HG03097 (cell line): Measurements from ENCODE around the gene HERPUD1.

Experiments used
- ATAC-seq: cut with Tn5 transposase; IDR thresholded peaks from one replicate; pipeline ENCODE4 v1.9.1; 2021; ENCODE audit not compliant: unreplicated experiment, low FRiP score

The HERPUD1 gene

DNA sequence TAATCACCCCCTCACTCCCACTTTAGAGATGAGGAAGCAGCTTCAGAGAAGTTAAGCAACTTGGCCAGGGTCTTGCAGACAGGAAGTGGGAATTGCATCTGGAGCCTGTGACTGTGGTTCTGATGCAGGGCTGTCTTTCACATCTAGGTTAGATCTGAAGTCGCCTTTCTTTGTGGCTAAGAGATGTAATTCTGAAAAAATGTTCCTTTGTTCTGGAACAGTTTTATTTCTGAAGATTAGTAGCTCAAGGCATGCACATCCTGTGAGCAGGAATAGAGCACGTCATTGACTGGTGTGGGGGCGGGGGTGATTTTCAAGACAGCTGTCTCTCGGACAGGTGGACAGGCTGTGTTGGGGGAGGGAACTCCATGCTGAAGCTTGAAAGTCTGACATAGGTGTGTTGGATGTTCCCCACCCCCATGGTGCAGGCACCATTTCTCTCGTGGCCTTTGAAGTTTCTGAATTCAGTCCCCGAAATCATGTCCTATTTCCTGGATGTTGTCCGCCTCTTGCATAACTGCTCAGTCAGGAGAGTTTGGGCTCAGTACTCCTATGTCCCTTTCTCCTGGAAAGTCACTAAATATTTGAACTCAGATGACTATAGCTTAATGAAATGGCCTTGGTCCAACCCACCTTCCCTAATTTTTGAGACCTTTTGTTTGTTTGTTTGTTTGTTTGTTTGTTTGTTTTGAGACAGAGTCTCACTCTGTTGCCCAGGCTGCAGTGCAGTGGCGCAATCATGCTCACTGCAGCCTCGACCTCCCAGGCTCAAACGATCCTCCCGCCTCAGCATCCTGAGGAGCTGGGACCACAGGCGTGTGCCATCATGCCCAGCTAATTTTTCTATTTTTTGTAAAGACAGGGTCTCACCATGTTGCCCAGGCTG, 21.0 kb upstream of the HERPUD1 start:
- no peak for ATAC-seq

DNA sequence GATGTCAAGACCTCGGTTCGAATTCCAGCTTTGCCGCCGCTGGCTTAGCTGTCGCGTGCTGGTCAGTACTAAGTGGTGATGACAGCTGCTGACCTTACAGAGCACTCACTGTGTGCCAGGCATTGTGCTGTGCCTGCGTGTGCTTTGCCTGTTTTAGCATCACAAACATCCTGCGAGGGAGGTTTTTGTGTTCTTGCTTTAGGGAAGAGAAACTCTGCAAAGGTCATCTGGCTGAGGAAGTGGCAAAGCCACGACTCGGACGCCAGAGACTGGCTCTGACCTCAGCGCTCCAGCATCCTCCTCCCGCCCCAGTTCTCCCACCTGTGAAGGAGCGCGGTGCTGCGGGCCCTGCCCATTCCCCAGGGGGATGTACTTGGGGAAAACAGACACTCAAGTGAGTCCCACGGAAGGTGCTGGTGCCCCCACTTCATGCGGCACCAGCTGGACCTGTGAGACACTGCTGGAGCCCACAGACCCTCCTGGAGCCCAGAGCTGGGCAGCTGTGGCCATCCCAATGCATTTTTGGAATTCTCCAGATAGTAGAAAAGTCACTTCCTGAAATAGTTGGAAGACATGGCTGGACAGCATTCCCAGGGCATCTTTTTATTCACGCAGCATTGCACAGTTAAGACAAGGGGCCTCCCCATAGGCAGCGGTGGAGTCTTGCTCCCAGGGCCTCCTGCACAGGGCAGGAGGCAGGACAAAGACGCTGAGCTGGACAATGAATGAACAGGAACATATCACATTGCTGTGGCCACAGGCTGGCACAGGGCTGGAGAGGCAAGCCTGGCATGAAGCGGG, 20.0 kb upstream of the HERPUD1 start:
- peak; percentile 48 for ATAC-seq

DNA sequence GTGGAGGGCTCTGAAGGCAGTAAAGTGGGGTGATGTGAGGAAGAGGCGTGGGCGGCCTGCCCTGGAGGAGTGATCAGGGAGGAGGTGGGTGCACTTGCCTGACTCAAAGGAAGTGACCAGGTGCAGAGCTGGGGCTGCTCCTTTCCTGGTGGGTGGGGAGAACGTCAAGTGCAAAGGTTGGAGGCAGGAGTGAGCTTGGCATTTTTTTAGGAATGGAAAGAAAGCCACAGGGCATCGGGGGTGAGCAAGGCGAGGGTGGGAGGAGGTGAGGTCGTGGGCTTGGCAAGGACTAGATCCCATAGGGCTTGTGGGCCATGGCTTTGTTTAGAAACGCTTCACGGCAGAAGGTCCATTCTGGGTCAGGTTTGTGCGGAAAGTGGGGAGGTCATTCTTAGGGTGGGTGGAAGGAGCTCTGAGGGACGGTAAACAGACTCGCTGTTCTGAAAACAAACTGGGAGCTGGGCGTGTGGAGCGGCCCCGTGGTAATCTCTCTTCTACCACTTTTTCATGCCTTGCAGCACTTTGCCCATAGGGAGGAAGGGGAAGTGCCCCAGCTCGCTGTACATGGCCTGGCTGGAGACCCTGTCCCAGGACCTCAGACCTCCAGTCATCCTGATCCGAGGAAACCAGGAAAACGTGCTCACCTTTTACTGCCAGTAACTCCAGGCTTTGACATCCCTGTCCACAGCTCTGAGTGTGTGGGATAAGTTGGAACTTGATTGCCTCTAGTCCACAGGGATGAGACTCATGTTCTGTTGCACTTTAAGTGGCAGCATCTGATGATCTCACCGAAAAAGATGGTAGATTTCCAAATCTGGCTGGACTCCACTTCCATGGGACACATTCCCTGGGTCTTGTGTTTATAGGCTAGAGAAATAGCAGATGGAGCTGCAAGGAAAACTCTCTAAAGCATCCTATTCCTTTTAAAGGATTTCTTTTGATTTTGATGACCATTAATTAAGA, 18.9 kb upstream of the HERPUD1 start:
- no peak for ATAC-seq

DNA sequence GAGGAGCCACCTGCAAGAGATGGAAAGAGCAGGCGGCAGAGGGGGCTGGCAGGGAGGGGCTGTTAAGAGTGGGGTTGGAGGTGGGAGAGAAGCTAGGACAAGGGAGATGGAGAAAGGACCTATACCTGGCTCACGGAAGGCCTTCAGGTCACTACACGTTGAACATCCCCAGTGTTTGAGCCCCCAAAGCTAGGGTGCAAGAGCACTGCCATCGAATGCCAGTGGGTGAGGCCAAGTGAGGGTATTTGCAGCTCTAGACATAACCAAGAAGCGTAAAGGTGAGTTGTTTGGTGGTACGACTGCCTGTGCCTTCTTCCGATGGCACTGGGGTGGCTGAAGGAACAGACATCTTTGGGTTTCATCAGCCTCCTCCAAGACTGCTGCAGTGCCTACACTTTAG, 17.0 kb upstream of the HERPUD1 start:
- no peak for ATAC-seq

DNA sequence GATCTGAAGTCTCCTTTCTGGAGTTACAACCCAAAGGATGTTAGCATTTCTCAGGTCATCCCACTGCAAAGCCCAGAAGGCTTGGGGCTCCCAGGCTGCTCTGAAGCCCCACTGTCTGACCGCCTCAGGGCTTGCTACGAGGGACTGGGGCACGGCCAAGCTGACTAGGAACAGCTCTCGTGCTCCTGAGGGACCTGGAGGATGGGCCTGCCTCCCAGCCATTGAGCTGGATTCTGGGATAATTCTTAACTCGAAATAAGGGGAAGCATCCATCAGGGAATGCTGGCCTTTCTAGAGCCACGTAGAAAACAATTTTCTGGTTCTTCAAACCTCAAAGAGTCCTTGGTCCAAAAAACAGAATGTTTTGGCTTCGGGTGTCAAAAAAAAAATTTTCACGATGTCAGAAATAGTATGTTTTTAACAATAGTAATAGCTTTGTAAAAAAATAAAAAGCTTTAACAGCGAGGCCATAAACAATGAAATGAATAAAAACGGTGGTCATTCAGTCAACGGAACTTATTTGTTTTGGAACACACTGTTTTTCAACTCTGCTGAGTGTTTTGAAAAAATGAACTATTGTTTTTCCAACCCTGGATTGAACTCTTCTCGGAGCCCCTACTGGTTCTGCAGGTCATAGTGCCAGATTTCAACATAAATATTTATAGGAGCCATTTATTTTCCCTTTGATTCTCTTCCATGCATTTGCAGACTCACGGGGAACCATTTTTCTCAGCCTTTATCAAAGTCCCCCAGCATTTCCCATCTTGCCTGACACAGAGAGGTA, 16.4 kb upstream of the HERPUD1 start:
- no peak for ATAC-seq

DNA sequence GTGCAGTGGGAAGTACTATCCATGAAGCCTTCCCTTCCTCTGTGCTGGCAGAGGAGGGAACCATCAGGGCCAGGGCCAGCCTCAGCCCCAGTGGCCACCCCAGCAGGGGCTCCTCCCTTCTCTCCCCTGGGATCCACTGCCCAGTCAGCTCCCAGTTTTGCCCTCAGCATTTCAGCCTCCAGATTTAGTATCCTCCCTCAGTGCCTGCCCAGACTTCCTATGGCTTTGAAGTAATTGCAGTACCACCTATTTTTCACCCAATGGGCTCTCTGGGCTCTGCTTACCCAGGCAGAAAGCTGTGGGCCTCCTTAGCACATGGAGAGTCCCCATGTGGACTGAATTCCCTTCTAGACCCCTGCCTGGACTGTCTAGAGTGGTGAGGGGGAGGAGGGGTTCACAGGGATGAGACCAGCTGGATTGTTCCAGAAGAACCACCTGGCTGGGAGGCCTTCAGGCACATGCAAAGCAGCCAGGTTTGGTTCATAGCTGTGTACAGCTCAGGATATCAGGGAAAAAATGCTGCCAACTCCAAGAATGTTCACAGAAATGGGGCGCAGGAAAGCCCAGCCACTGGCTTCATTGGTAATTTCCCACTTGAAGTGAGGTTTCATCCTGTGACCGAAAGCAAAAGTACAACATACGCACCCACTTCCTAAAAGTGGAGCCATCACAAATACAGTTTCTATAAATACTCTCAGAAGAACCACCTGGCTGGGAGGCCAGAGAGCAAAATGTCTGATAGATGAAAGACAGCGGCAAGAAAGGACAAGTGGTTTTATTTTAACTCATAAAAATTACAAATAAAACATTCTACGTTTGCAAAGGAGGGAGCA, 15.2 kb upstream of the HERPUD1 start:
- ATAC-seq, result peak; percentile 67

DNA sequence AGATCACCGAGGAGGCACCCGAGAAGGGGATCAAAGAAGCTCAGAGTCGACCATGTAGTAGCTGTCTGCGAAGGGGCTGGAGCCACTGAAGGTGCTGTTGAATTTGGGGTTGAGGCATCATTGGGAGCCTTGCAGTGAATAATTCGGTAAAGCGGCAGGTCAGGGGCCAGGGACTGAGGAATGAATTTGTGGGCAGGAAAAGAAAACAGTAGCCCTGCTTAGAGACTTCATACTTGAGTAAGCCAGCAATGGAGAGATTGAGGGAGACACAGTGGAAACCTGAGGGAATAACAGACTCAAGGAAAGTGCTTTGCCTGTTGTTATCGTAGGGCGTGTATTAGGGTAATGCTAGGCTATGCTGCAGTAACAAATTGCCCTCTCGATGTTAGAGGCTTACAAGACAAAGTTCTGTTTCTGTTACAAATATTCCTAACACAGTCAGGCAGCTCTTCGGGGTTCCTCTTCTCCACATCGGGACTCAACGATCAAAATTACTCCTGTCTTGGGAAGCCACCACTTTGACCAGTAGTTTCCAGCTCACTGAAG, 13.4 kb upstream of the HERPUD1 start:
- ATAC-seq, result no peak

DNA sequence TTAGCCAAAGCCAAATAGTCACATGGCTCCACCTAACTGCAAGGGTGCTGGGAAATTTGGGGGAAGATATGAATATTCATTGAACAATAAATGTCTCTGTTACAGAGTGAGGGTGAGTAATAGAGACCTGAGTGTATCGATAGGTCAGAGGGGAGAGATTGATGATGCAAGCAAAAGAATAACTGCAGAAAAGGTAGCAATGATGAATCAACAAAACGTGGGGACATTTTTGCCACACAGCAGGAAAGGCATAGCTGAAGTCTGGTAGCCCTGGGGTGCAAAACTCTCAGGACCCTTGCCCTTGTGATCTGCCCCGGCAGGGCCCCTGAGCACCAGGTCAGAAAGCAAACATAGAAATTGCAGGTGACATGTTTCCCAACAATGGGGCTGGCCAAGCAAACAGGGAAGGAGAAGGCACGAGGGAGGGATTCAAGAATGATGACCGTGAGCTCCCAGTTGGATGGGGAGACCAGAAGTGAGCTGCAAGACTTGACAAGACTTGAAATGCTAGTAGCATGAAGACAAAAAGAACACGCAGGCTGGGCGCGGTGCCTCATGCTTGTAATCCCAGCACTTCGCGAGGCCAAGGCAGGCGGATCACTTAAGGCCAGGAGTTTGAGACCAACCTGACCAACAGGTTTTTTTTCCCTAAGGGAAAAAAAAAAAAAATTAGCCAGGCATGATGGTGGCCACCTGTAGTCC, 12.7 kb upstream of the HERPUD1 start:
- ATAC-seq, result no peak

DNA sequence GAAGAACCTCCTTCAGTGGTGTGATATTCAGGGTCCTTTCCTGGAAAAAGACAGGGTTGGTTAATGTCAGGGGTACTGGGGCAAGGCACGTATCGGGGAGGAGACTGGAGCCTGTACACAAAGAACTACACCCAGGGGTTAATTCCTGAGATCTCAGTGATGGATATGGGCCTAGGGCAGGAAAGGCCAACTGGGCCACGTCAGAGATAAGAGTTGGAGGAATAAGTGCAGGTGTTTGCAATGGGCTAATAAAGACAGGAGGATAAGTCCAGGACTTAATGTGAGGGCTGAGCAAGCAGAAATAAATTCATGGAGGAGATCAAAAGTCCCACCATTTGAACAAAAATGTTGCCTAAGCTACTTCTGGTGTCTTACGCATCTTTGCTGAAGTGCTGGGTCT, 10.4 kb upstream of the HERPUD1 start:
- ATAC-seq, result no peak

DNA sequence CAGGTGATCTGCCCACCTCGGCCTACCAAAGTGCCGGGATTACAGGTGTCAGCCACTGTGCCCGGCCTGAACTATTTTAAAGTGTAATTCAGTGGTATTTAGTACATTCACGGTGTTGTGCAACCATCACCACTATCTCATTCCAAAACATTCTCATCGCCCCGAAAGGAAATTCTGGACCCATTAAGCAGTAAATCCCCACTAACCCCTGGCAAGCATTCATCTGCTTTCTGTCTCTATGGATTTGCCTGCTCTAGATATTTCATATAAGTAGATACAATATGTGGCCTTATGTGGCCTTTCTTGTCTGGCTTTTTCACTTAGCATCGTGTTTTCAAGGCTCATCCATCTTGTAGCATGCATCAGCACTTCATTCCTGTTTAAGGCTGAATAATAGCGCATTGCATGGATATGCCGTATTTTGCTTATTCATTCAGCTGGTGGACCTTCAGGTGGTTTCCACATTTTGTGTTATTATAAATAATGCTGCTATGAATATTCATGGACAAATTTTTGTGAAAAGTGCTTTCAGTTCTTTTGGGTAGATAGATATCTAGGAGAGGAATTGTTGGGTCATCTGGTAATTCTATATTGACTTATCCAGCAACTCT, 8.4 kb upstream of the HERPUD1 start:
- ATAC-seq, result no peak

DNA sequence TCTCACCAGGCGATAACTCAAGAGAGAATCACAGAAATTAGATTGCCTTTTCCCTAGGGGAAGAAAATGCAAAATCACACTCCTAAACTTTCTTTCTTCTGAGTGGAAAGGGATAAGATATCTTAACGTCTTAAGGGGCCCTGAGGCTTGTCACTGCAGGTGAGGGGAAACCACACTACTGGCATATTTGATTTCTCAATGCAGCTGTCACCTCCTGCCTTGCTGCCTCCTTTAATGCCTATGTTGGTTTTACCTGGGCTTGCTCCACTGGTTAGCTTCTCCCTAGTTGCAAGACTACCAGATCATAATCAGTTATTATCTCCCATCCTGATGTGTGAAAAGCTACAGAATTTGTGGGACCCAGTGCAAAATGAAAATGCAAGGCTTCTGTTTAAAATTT, 4.5 kb upstream of the HERPUD1 start:
- no peak for ATAC-seq

DNA sequence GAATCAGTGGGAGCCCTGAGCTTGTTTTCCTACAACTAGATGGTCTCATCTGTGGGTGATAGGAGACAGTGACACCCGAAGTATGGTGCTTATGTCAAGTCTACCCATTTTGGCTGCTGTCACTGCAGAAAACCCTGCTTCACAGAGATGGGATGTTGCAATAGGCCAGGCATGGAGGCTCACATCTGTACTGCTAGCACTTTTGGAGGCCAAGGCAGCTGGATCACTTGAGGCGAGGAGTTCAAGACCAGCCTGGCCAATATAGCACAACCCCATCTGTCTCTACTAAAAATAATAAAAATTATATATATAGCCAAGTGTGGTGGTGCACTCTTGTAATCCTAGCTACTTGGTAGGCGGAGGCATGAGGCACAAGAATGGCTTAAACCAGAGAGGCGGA, 2.3 kb upstream of the HERPUD1 start:
- no peak for ATAC-seq

DNA sequence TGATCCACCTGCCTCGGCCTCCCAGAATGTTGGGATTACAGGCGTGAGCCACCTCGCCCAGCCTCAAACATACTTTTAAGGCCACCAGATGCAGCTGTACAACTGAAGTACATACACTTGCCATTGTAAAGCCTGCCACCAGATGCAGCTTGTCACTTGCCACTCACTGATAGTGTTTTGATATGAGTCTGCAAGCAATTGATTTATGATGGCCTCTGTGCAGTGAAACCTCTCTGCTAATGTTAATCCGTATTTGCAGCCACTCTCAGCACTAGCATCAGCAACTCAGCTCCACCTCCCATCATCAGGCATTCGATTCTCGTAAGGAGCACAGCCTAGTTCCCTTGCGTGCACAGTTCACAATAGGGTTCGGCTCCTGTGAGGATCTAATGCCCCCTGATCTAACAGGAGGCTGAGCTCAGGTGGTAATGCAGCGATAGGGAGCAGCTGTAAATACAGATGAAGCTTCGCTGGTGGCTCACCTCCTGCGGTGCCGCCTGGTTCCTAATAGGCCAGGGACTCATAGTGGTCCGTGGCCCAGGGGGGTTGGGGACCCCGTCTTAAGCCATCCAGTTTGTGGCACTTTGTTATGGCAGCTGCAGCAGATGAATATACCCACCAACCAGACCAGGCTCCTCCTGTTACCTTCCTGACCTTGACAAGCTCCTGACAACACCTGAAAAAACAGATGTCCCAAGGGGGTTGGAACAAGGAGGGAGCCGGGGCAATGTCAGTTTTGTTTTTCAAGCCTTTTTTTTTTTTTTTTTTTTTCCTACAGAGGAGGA, 1.3 kb upstream of the HERPUD1 start:
- ATAC-seq, result no peak

DNA sequence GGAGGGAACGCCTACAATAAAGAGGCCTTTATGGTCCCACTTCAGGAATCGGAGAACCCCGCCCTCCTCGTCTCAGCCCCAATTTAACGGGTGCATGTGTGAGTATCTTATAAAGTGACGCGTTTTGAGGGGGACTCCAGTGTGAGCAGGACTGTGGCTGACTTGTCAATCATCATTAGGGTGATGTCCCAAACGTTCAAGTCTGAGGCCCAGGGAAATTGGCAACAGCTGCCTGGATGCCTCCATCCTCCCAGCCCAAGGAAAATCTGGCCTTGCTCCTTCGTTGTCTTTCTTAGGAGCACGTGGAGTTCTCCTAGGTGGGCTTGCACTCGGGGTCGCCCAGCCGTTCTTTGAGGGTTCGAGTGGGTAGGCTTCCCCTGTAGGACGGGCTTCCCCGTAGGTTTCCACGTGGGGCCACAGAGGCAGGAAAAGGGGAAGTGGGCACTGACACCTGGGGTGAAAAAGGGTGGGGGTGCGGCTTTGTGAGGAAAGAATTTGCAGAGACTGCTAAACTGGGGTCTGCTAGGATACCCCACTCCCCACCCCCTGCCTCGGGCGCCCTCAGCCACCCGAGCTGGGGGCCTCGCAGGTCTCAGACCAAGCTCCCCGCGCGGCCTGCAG, 561 bp upstream of the HERPUD1 start:
- peak; percentile 30 for ATAC-seq

DNA sequence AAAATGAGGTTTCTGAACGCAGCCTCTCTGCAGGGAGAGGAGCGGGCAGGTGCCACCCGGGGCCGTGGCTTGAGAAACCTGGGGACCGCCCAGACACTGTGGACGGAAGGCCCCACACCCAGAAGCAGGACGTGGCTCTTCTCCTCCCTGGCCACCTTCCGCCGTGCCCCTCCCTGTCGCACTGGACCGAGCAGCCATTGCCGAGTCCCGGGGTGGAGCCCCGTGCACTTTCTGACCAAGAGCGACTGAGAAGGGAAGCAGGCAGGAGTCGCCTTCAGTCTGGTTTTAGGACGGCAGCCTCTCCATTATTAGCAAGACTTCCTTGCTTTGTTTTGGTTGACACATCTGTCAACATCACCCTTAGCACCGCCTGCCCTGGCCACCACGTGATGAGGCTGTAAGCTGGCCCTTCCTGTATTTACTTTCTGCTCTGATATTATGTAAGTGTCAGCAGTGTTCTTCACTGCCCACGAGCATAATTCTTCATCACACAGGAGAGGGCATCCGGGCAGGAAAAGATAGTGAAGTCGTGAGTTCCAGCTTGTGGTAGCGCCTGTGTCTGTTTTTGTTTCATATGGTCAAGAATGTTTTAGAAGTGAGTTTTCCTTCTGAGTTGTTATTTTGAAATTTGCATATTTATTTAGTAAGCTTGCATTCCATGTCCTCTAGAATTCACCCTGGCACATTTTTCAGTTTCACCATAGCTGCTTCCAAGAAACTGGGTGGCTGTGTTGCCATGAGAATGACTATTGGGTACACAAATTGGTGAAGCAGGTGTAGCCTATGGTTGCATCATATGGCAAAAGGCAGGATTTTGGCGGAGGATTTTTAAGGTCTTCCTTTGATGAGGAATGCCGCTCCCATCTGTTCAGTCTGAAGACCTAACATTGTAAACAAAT, 1.0 kb downstream of the HERPUD1 start:
- ATAC-seq, result no peak
